ENCODE data around the gene APBA2. TPM values are rescaled to one million over a fixed set of nuclear protein-coding genes. Genes with fewer than 3 reads are reported as not detected.

Gene APBA2
- total and polyA plus RNA-seq, 2 of the 13 experiments (the other 11 are each of a cell fraction or from before 2014, with no cell fraction given), result 0.62 to 2.3 TPM

DNA sequence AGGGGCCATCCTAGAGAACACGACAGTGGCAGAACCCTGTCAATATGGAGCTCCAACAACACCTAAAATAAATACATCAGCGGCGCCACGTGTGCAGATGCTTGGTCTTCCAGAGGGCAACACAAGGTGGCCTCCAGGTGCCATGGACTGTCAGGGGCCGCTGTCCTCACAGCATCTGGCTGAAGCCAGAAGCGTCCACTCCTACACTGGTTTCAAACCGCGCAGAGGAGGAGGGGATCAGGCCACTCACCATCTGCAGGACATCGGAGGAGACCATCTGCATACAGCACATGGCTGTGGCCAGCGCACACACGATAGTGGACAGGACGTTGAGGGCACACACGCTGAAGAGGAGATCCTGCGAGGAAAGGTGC, 265.7 kb downstream of the APBA2 start:
- ATAC-seq, result no peak
- WGBS (ENCODE audit: low lambda C conversion rate), result 32% methylated on average over 8 of the region's 14 CpGs
- no TSS peak for BruUV-seq (replicated peaks)
- H3K36me3 ChIP-seq (replicated peaks in 1 of 2; ENCODE audit: control insufficient read depth in 1 of 2, insufficient read depth in 2 of 2, low read length in 2 of 2), result no peaks in the 10 kb centered on the region
- no peaks in the 10 kb centered on the region for H3K4me1 ChIP-seq (ENCODE audit: insufficient read depth, low read length)
- no peak overlapping the region for H3K9ac ChIP-seq (ENCODE audit: insufficient read depth, low read depth, low read length)
- FAIRE-seq, result no peak
- H4K20me1 ChIP-seq (ENCODE audit: insufficient read depth, low read length), result no peaks in the 10 kb centered on the region
- no peaks in the 10 kb centered on the region for H3K79me2 ChIP-seq (ENCODE audit: insufficient read depth, low read length)
- no peaks in the 10 kb centered on the region; a peak in 1 of 5 replicates for H3K27me3 ChIP-seq (ENCODE audit: control insufficient read depth in 1 of 2, insufficient read depth in 2 of 2, low read length in 2 of 2)
- H3K9me3 ChIP-seq (ENCODE audit: low read length), result no peaks in the 10 kb centered on the region
- H3K27ac ChIP-seq (ENCODE audit: extremely low read length, insufficient read depth, low read length), result no peak overlapping the region
- POLR2A ChIA-PET, result no interaction called here
- CTCF ChIA-PET (ENCODE audit: low intra/inter-chr PET ratio, low total read pairs), result no interaction called here
- H3K4me3 ChIP-seq (replicated peaks in 1 of 3; ENCODE audit: insufficient read depth in 1 of 3, low read depth in 2 of 3, low read length in 3 of 3), result no peak overlapping the region
- in situ Hi-C loops (cut with HindIII; ENCODE audit: extremely low pct_ligation_motif_present, low pct_unique_long_range_greater_than_20kb) (no loop called here), intact Hi-C loops (cut with micrococcal nuclease; ENCODE audit: unreplicated experiment) (no loop called here)
- DNase-seq (ENCODE audit: low spot score), result no peak
- no peak overlapping the region for H3K4me2 ChIP-seq (ENCODE audit: low read depth, low read length)
- H2AFZ ChIP-seq (ENCODE audit: low read length), result no peak overlapping the region
- TF ChIP-seq ZNF382 (CRISPR knock-in tag; IDR thresholded peaks at IDR 0.05; ENCODE audit: borderline replicate concordance) (no peak), CEBPB (IDR thresholded peaks at IDR 0.05; ENCODE audit: borderline replicate concordance, low read depth, low read length) (no peak), RARA (CRISPR knock-in tag; IDR thresholded peaks at IDR 0.05) (no peak), HNRNPH1 (optimal IDR thresholded peaks at IDR 0.05; ENCODE audit: low read depth, low read length) (no peak), SP2 (CRISPR knock-in tag; IDR thresholded peaks at IDR 0.05) (no peak), ZNF3 (CRISPR knock-in tag; IDR thresholded peaks at IDR 0.05) (no peak), HNRNPUL1 (IDR thresholded peaks at IDR 0.05; ENCODE audit: low read depth, low read length) (no peak), NFE2L2 (IDR thresholded peaks at IDR 0.05; ENCODE audit: low read length) (no peak), ZFP37 (CRISPR knock-in tag; IDR thresholded peaks at IDR 0.05; ENCODE audit: borderline replicate concordance) (no peak)
- TF ChIP-seq, protein P1, sequence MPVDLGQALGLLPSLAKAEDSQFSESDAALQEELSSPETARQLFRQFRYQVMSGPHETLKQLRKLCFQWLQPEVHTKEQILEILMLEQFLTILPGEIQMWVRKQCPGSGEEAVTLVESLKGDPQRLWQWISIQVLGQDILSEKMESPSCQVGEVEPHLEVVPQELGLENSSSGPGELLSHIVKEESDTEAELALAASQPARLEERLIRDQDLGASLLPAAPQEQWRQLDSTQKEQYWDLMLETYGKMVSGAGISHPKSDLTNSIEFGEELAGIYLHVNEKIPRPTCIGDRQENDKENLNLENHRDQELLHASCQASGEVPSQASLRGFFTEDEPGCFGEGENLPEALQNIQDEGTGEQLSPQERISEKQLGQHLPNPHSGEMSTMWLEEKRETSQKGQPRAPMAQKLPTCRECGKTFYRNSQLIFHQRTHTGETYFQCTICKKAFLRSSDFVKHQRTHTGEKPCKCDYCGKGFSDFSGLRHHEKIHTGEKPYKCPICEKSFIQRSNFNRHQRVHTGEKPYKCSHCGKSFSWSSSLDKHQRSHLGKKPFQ (CRISPR knock-in tag; IDR thresholded peaks at IDR 0.05; ENCODE audit: insufficient replicate concordance), result no peak

Data from HepG2 (cell line).